OCI-LY7 (cell line): ENCODE results near the gene SH3PXD2A. TPM values are rescaled to one million over a fixed set of nuclear protein-coding genes. Genes with fewer than 3 reads are reported as not detected.

ENCODE experiments used
- BruUV-seq: library from RNA; stranded (reverse); fragments of 400-500 nt; replicated peaks from 2 replicates; lab custom pipeline; 2021; lab: Mats Ljungman, UMichigan
- CTCF ChIA-PET: fragments of 300-600 bp; sonication (Branson Sonifier 250); formaldehyde crosslinking; loops from one replicate; lab custom pipeline; 2022; ENCODE audit warnings: antibody characterized with exemption; ENCODE audit not compliant: unreplicated experiment; lab: Charles Lee
- POLR2A ChIA-PET: fragments of 300-600 bp; sonication (Branson Sonifier 250); formaldehyde crosslinking; loops from one replicate; lab custom pipeline; 2022; ENCODE audit warnings: antibody characterized with exemption; lab: Charles Lee
- DNase-seq: peaks from one replicate; pipeline ENCODE4 v3.0.0-alpha.2; 2015; ENCODE audit warnings: low spot score
- H2AFZ ChIP-seq: fragments of 200-600 bp; sonication (generic), shearing (Covaris generic); 2 replicates; pipeline ENCODE4 v1.6.1; 2014; ENCODE audit warnings: mild to moderate bottlenecking, antibody characterized with exemption, low read length, moderate library complexity
- H3K27ac ChIP-seq: fragments of 200-600 bp; sonication (generic); 2 replicates; pipeline ENCODE4 v1.5.1; 2014; ENCODE audit warnings: mixed run types, low read depth, mild to moderate bottlenecking, moderate library complexity, low read length, inconsistent platforms; ENCODE audit not compliant: poor library complexity, severe bottlenecking
- H3K36me3 ChIP-seq: fragments of 200-600 bp; sonication (generic); 2 replicates; pipeline ENCODE4 v1.6.1; 2014; ENCODE audit warnings: mild to moderate bottlenecking, antibody characterized with exemption, low read length, moderate library complexity, mixed read lengths; ENCODE audit not compliant: insufficient read depth
- H3K4me1 ChIP-seq: fragments of 200-600 bp; sonication (generic); 2 replicates; pipeline ENCODE4 v1.5.1; 2014; ENCODE audit warnings: mild to moderate bottlenecking, low read length; ENCODE audit not compliant: insufficient read depth, poor library complexity, severe bottlenecking
- H3K4me2 ChIP-seq: fragments of 200-600 bp; sonication (generic); 2 replicates; pipeline ENCODE4 v1.6.1; 2014; ENCODE audit warnings: mild to moderate bottlenecking, low read length
- H3K4me3 ChIP-seq: fragments of 200-600 bp; sonication (generic); 2 replicates; pipeline ENCODE4 v1.5.1; 2014; ENCODE audit warnings: mild to moderate bottlenecking, low read depth, low read length; ENCODE audit not compliant: poor library complexity, severe bottlenecking
- H3K79me2 ChIP-seq: fragments of 200-600 bp; sonication (generic); 2 replicates; pipeline ENCODE4 v1.6.1; 2016; ENCODE audit warnings: low read depth, mild to moderate bottlenecking, low read length, moderate library complexity, mixed read lengths; ENCODE audit not compliant: insufficient read depth
- H3K9me2 ChIP-seq: fragments of 200-600 bp; sonication (generic); 2 replicates; pipeline ENCODE4 v1.6.1; 2016; ENCODE audit warnings: mild to moderate bottlenecking, low read length, mixed read lengths; ENCODE audit not compliant: insufficient read depth
- H3K9me3 ChIP-seq: fragments of 200-600 bp; sonication (generic); 2 replicates; pipeline ENCODE4 v1.6.1; 2014; ENCODE audit warnings: mild to moderate bottlenecking, mixed run types, low read length, mixed read lengths
- H4K20me1 ChIP-seq: fragments of 200-600 bp; sonication (generic); 2 replicates; pipeline ENCODE4 v1.6.1; 2014; ENCODE audit warnings: mild to moderate bottlenecking, antibody characterized with exemption, low read length, moderate library complexity, mixed read lengths; ENCODE audit not compliant: insufficient read depth
- CTCF ChIP-seq: fragments of 200-600 bp; sonication (generic); conservative IDR thresholded peaks from 2 replicates; pipeline ENCODE4 v1.5.1; 2014; ENCODE audit warnings: mild to moderate bottlenecking, antibody characterized with exemption, low read length, moderate library complexity, mixed read lengths
- EZH2phosphoT487 ChIP-seq: fragments of 200-600 bp; sonication (generic); IDR thresholded peaks from 2 replicates; pipeline ENCODE4 v1.6.1; 2018; ENCODE audit warnings: low read depth, borderline replicate concordance, mild to moderate bottlenecking, mixed run types, antibody characterized with exemption, low read length, moderate library complexity, mixed read lengths
- intact Hi-C: fragments of 100-400 bp; cut with micrococcal nuclease; formaldehyde crosslinking; loops from one replicate; pipeline ENCODE4 v1.10.0; 2022; ENCODE audit not compliant: unreplicated experiment
- total RNA-seq, 2 experiments: library from RNA; depleted of rRNA in 1 of 2; stranded (reverse); fragments of >200 nt in 1 of 2; shearing (Covaris generic) in 1 of 2; gene quantifications; 2 replicates each; pipeline ENCODE4 v1.2.3, GENCODE V29; 2014 to 2022

Gene SH3PXD2A
- total RNA-seq, 2 experiments from 2014 or later = 0.85 to 5.9 TPM

- H3K4me3 ChIP-seq = no peak overlapping the region
- peak overlapping the region; percentile 58; the same call in 1 of the 2 replicates for H3K4me2 ChIP-seq
- no peaks in the 10 kb centered on the region; the same call in 1 of the 2 replicates for H3K36me3 ChIP-seq
- TF ChIP-seq EZH2phosphoT487 (no peak), CTCF (no peak; the same call in 1 of the 2 replicates)
- DNase-seq = peak; percentile 56
- H3K9me2 ChIP-seq = no peaks in the 10 kb centered on the region
- no TSS peak for BruUV-seq
- peaks cover 7% of the 10 kb centered on the region; the same call in 1 of the 2 replicates for H3K9me3 ChIP-seq
- ChIA-PET POLR2A (no interaction called here), CTCF (interaction anchor here (0.6 kb wide), 1 partner anchor 168 kb away, joined by 3 read pairs; no protein-coding TSS in a partner anchor)
- peak overlapping the region; percentile 90; the same call in 1 of the 2 replicates for H2AFZ ChIP-seq
- H3K79me2 ChIP-seq = no peaks in the 10 kb centered on the region
- H3K4me1 ChIP-seq = peaks cover 59% of the 10 kb centered on the region
- intact Hi-C loops = no loop called here
- H4K20me1 ChIP-seq = no peaks in the 10 kb centered on the region
- peak overlapping the region; percentile 39 for H3K27ac ChIP-seq
These were observed 20.0 kb downstream of the SH3PXD2A start for GRCh38 chr10:103835096-103836050.

- POLR2A ChIA-PET = interaction anchor here (0.6 kb wide), 1 partner anchor 14 kb away, joined by 3 read pairs; no protein-coding TSS in a partner anchor
These were observed 20.8 kb downstream of the SH3PXD2A start for GRCh38 chr10:103834436-103835095.

More at GRCh38 chr10:103834436-103835095, 20.8 kb downstream of the SH3PXD2A start:
- H4K20me1 ChIP-seq = no peaks in the 10 kb centered on the region
- H3K79me2 ChIP-seq = no peaks in the 10 kb centered on the region
- DNase-seq = no peak
- intact Hi-C loops = no loop called here
- TF ChIP-seq EZH2phosphoT487 = no peak
- no peak for TF ChIP-seq CTCF
- peak overlapping the region; percentile 90; the same call in 1 of the 2 replicates for H2AFZ ChIP-seq
- H3K4me2 ChIP-seq = peak overlapping the region; percentile 58
- H3K27ac ChIP-seq = peak overlapping the region; percentile 39
- H3K4me3 ChIP-seq = no peak overlapping the region
- no TSS peak for BruUV-seq
- no peaks in the 10 kb centered on the region for H3K9me2 ChIP-seq
- H3K9me3 ChIP-seq = peaks cover 7% of the 10 kb centered on the region; the same call in 1 of the 2 replicates
- no peaks in the 10 kb centered on the region; the same call in 1 of the 2 replicates for H3K36me3 ChIP-seq
- peaks cover 67% of the 10 kb centered on the region for H3K4me1 ChIP-seq
- CTCF ChIA-PET = interaction anchor here (0.6 kb wide), 1 partner anchor 167 kb away, joined by 3 read pairs; no protein-coding TSS in a partner anchor
